ENCODE data around the gene KIF6.

The KIF6 gene

DNA sequence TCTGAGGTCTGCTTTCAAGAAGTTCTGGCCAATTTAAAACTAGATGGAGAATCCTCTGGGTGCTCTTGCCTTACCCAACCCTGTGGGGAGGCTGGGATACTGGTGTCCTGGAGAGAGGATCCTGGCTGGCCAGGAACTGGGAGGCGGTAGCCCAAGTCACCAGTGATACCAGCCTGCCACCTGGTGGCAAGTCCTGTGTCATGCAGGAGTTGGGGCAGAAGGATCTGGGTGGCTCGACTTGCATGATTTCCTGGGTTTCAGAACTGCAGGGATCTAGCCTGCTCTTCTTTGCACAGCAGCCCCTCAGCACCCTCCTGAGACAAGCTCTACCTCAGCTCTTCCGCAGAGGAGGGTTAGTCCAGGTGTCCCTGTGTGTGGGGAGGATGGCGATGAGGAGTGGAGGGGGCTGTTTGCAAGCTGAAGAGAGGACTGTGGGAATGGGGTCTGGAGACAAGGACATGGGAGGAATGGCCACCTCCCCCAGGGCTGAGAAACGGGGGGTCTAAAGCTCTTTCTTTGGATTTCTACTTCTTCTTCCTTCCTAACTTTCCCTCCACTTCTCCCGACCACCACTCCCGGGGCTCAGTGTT lies 415.2 kb downstream of the KIF6 start:
- Histone ChIP-seq H3K4me3 (no peak overlapping the region), H3K27ac (no peak overlapping the region)
- TF ChIP-seq, protein P1, sequence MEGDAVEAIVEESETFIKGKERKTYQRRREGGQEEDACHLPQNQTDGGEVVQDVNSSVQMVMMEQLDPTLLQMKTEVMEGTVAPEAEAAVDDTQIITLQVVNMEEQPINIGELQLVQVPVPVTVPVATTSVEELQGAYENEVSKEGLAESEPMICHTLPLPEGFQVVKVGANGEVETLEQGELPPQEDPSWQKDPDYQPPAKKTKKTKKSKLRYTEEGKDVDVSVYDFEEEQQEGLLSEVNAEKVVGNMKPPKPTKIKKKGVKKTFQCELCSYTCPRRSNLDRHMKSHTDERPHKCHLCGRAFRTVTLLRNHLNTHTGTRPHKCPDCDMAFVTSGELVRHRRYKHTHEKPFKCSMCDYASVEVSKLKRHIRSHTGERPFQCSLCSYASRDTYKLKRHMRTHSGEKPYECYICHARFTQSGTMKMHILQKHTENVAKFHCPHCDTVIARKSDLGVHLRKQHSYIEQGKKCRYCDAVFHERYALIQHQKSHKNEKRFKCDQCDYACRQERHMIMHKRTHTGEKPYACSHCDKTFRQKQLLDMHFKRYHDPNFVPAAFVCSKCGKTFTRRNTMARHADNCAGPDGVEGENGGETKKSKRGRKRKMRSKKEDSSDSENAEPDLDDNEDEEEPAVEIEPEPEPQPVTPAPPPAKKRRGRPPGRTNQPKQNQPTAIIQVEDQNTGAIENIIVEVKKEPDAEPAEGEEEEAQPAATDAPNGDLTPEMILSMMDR (IDR thresholded peaks at IDR 0.05), result peak; percentile 73
- no peak for DNase-seq (ENCODE audit: low spot score)

DNA sequence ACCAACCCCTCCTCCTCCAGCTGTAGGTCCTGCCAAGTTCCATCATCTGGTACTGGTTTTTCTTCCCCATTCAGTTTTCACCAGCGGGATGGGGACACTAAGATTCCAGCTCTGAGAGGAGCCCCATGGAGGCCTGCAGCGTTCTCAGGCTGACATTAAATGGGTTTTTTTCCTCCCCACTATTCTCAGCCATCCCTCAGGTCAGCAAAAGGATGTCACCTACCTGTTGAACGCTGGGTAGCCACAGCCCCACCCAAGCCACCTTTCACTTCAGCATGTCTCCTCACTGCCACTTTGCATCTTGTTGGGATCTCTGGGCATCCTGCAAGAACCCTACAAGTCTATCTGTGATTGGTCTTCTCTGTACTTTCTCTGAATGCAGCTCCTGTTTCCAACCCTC lies 417.7 kb downstream of the KIF6 start:
- Histone ChIP-seq H3K4me3 (no peak overlapping the region), H3K27ac (no peak overlapping the region)
- TF ChIP-seq, protein P1 (IDR thresholded peaks at IDR 0.05), result no peak
- DNase-seq (ENCODE audit: low spot score), result no peak

DNA sequence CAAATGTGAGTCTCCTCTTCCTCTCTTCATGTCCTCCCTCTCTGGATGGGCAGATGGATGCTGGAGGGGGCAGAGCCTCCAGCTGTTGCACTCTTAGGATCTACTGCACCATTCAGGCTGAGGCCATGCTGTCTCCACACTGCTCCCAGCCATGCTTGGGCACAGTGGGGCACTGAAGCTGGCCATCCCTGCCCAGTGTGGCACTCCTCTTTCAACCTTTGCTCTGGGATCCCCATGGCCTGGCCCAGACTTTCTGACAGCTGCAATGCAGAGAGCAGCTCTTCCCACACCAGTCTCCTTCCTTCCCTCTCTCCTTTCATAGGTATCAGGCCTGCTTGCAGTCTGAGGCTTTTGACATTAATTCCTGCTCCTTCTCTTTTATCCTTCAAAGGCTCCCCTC lies 420.3 kb downstream of the KIF6 start:
- TF ChIP-seq, protein P1 (IDR thresholded peaks at IDR 0.05), result no peak
- Histone ChIP-seq H3K4me3 (no peak overlapping the region), H3K27ac (no peak overlapping the region)
- DNase-seq (ENCODE audit: low spot score), result no peak

DNA sequence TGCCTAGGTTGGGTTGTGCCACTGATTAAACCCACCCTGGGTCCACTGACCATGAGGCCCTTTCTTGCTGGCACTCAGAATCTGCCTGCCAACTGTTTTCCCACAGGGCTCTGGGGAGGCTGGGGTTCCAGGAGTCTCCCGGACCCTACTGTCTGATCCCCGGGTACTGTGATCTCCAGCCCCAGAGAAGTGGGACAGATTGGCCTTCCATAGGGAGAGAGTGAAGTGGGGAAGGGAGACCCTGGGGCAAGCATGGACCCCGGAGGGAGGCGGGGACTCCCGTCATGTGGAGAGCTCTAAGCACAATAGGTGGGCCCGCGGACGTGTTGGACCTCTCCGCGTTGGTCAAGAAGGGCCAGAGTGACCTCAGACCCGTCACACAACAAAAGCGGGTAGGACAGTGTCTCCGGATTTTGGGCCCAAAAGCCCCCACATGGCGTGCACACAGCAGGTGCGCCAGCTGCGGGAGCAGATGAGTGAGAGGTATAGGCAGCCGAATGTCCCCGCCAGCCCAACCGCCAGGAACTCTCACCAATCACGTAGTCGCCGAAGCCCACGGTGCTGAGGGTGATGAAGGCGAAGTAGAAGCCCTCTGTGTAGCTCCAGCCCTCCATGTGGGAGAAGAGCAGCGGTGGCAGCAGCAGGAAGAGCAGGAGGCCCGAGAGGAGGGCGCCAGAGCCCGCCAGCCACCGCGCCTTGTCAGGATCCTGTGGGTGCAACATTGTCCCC lies 421.6 kb downstream of the KIF6 start:
- TF ChIP-seq, protein P1 (IDR thresholded peaks at IDR 0.05), result peak; percentile 27

DNA sequence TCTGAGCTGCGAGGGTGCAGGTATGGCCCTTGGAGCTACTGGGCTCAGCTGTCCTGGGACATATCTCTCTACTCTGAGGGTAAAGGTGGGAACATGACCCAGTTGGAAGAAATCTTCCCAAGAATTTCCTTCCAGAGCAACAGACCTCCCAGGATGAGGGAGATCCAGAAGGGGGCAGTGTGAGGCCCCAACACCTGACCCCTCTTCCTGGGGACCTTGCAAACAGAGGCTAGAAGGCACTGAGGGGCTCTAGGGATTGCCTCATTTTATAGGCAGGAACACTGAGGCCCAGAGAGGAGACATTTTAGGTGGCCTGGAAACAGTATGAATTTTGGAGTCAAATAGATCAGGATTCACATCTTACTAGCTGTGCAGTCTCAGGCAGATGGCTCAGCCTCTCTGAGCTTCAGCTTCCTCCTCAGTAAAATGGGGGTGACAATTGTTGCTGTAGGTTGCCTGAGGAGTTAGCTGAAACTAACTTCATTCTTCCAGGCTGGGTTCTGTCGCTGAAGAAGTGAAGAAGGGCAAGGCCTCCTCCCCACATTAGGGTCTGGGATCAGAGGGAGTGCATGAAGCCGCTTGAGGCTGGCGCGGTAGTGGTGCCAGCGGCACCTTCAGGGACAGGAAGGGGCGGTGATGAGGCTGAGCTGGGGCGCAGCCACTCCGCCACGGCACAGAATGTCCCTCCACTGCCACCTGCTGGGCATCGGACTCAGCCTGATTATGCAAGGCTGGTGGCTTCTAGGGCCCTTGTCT lies 422.4 kb downstream of the KIF6 start:
- DNase-seq (ENCODE audit: low spot score), result no peak
- Histone ChIP-seq H3K27ac (no peak overlapping the region), H3K4me3 (no peak overlapping the region)
- TF ChIP-seq, protein P1 (IDR thresholded peaks at IDR 0.05), result peak; percentile 89

More for the DNA sequence above, 421.6 kb downstream of the KIF6 start:
- Histone ChIP-seq H3K4me3 (no peak overlapping the region), H3K27ac (no peak overlapping the region)
- DNase-seq (ENCODE audit: low spot score), result no peak

DNA sequence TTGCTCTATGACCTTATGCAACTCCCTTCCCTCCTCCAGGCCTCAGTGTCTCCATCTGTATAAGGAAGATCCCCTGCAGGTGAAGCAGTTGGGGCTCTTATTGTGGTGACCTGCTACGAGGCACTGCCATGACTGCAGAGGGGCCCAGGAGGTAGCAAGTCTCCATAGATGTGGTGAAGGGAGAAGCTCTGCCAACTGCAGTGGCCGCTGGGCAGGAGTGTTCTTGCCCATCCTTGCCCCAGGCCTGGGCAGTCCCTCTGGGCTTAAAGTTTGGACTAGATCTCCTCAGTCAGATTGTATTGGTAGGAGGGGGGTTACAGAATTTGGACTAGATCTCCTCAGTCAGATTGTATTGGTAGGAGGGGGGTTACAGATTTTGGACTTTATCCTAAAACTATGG lies 423.2 kb downstream of the KIF6 start:
- no peak overlapping the region for H3K27ac ChIP-seq
- DNase-seq (ENCODE audit: low spot score), result no peak
- H3K4me3 ChIP-seq, result no peak overlapping the region
- TF ChIP-seq, protein P1 (IDR thresholded peaks at IDR 0.05), result no peak
